Ectodermal cell (in vitro differentiated cells): ENCODE data around the gene TUBB. TPM values are rescaled to one million over a fixed set of nuclear protein-coding genes. Genes with fewer than 3 reads are reported as not detected.

Experiments used
- H3K27ac ChIP-seq: 2 replicates; pipeline ENCODE4 v1.7.0; 2013; ENCODE audit warnings: mild to moderate bottlenecking, low read depth, low read length; ENCODE audit not compliant: insufficient read depth, poor library complexity, severe bottlenecking
- H3K27me3 ChIP-seq: 2 replicates; pipeline ENCODE4 v1.7.0; 2013; ENCODE audit warnings: mild to moderate bottlenecking, low read length; ENCODE audit not compliant: insufficient read depth, control insufficient read depth, poor library complexity, severe bottlenecking
- H3K36me3 ChIP-seq: one replicate; pipeline ENCODE4 v1.7.0; 2013; ENCODE audit warnings: low read length; ENCODE audit not compliant: control insufficient read depth, insufficient read depth
- H3K4me1 ChIP-seq: one replicate; pipeline ENCODE4 v1.7.0; 2013; ENCODE audit warnings: low read length; ENCODE audit not compliant: control insufficient read depth, insufficient read depth
- H3K4me3 ChIP-seq: 2 replicates; pipeline ENCODE4 v1.7.0; 2013; ENCODE audit warnings: low read depth, low read length, control low read depth; ENCODE audit not compliant: insufficient read depth
- H3K9me3 ChIP-seq: 2 replicates; pipeline ENCODE4 v1.7.0; 2013; ENCODE audit warnings: mild to moderate bottlenecking, low read length, moderate library complexity; ENCODE audit not compliant: control insufficient read depth
- WGBS, 2 experiments: methylation state at CpG; one replicate each; pipeline ENCODE4 v1.1.7; 2013; ENCODE audit warnings: missing lambda C conversion rate in 2 of 2; 5-methylcytosine and 5-hydroxymethylcytosine counted together
- polyA plus RNA-seq, 4 experiments: library from polyadenylated mRNA; stranded (reverse); fragments of 50-300 nt; gene quantifications; one replicate each; pipeline ENCODE4 v1.2.3, GENCODE V29; 2013

The TUBB gene
- 2,935 TPM for polyA plus RNA-seq (2013, experiment 1 of 4)
- 2,959 TPM for polyA plus RNA-seq (2013, experiment 2 of 4)
- polyA plus RNA-seq (2013, experiment 3 of 4), result 2,164 TPM
- 2,353 TPM for polyA plus RNA-seq (2013, experiment 4 of 4)

GRCh38 chr6:30719791-30720737 is at the start of gene TUBB:
Gene TUBB (plus strand): TSS chr6:30720352. CDS start chr6:30720507, 155 bp downstream.
- peak within 1 kb of the TSS; percentile 100 for H3K4me3 ChIP-seq
- no peaks in the 10 kb centered on the region for H3K9me3 ChIP-seq
- peaks cover 25% of the 10 kb centered on the region for H3K4me1 ChIP-seq
- peak within 1 kb of the TSS; percentile 98 for H3K27ac ChIP-seq
- H3K27me3 ChIP-seq, result no peaks in the 10 kb centered on the region
- 0% methylated on average over 37 to 38 of the region's 38 CpGs for WGBS, 2 experiments
- H3K36me3 ChIP-seq, result peaks cover 23% of the 10 kb centered on the region

- H3K36me3 ChIP-seq, result peaks cover 9% of the 10 kb centered on the region
- peaks cover 7% of the 10 kb centered on the region for H3K4me1 ChIP-seq
- H3K4me3 ChIP-seq, result no peak overlapping the region
- H3K9me3 ChIP-seq, result no peaks in the 10 kb centered on the region
- H3K27me3 ChIP-seq, result no peaks in the 10 kb centered on the region
- WGBS, 2 experiments, result 93 to 95% methylated on average over 27 of the region's 27 CpGs
- no peak overlapping the region for H3K27ac ChIP-seq
Measured at GRCh38 chr6:30670760-30671527, 49.2 kb upstream of the TUBB start.

GRCh38 chr6:30672445-30673253 is 47.5 kb upstream of the TUBB start, which contains the start of gene DHX16:
Gene DHX16 (minus strand): TSS chr6:30673006. CDS start chr6:30672841, 165 bp downstream.
- Histone ChIP-seq H3K27ac (peak within 1 kb of the TSS; percentile 57), H3K9me3 (no peaks in the 10 kb centered on the region), H3K4me1 (peaks cover 7% of the 10 kb centered on the region), H3K36me3 (peaks cover 16% of the 10 kb centered on the region), H3K4me3 (peak within 1 kb of the TSS; percentile 99), H3K27me3 (no peaks in the 10 kb centered on the region)
- WGBS, 2 experiments, result 1% methylated on average over 57 of the region's 57 CpGs

GRCh38 chr6:30676660-30677285 is 43.4 kb upstream of the TUBB start:
- Histone ChIP-seq H3K9me3 (no peaks in the 10 kb centered on the region), H3K36me3 (peaks cover 8% of the 10 kb centered on the region), H3K4me1 (peaks cover 16% of the 10 kb centered on the region), H3K27ac (no peak overlapping the region), H3K4me3 (no peak overlapping the region), H3K27me3 (no peaks in the 10 kb centered on the region)
- 91 to 92% methylated on average over 8 to 10 of the region's 10 CpGs for WGBS, 2 experiments

GRCh38 chr6:30678964-30679726 is 41.0 kb upstream of the TUBB start:
- WGBS, 2 experiments, result 16 to 18% methylated on average over 31 of the region's 31 CpGs
- Histone ChIP-seq H3K4me3 (no peak overlapping the region), H3K27me3 (no peaks in the 10 kb centered on the region)

GRCh38 chr6:30679765-30680535 is 40.2 kb upstream of the TUBB start:
- 69 to 75% methylated on average over 7 of the region's 7 CpGs for WGBS, 2 experiments
- Histone ChIP-seq H3K4me1 (peaks cover 41% of the 10 kb centered on the region), H3K9me3 (no peaks in the 10 kb centered on the region), H3K36me3 (peaks cover 8% of the 10 kb centered on the region), H3K27ac (peak overlapping the region; percentile 2), H3K27me3 (no peaks in the 10 kb centered on the region), H3K4me3 (peak overlapping the region; percentile 9)

More at GRCh38 chr6:30678964-30679726, 41.0 kb upstream of the TUBB start:
- H3K9me3 ChIP-seq, result no peaks in the 10 kb centered on the region
- H3K4me1 ChIP-seq, result peaks cover 34% of the 10 kb centered on the region
- H3K27ac ChIP-seq, result no peak overlapping the region
- H3K36me3 ChIP-seq, result peaks cover 8% of the 10 kb centered on the region

GRCh38 chr6:30681766-30682142 is 38.4 kb upstream of the TUBB start:
- no peaks in the 10 kb centered on the region for H3K27me3 ChIP-seq
- peaks cover 47% of the 10 kb centered on the region for H3K4me1 ChIP-seq
- 81 to 88% methylated on average over 4 of the region's 4 CpGs for WGBS, 2 experiments
- H3K27ac ChIP-seq, result no peak overlapping the region
- peaks cover 3% of the 10 kb centered on the region for H3K36me3 ChIP-seq
- H3K4me3 ChIP-seq, result no peak overlapping the region
- H3K9me3 ChIP-seq, result no peaks in the 10 kb centered on the region

GRCh38 chr6:30682143-30683117 is 37.7 kb upstream of the TUBB start:
- WGBS, 2 experiments, result 40% methylated on average over 11 of the region's 11 CpGs
- H3K4me1 ChIP-seq, result peaks cover 47% of the 10 kb centered on the region
- H3K9me3 ChIP-seq, result no peaks in the 10 kb centered on the region
- H3K27me3 ChIP-seq, result no peaks in the 10 kb centered on the region
- H3K27ac ChIP-seq, result peak overlapping the region; percentile 70
- H3K36me3 ChIP-seq, result no peaks in the 10 kb centered on the region
- peak overlapping the region; percentile 40 for H3K4me3 ChIP-seq
